ENCODE measurements around the gene ZMYND11. TPM values are rescaled to one million over a fixed set of nuclear protein-coding genes. Genes with fewer than 3 reads are reported as not detected.

Gene ZMYND11
- total RNA-seq, 1 donor from 2014 or later: 68.0 TPM

DNA sequence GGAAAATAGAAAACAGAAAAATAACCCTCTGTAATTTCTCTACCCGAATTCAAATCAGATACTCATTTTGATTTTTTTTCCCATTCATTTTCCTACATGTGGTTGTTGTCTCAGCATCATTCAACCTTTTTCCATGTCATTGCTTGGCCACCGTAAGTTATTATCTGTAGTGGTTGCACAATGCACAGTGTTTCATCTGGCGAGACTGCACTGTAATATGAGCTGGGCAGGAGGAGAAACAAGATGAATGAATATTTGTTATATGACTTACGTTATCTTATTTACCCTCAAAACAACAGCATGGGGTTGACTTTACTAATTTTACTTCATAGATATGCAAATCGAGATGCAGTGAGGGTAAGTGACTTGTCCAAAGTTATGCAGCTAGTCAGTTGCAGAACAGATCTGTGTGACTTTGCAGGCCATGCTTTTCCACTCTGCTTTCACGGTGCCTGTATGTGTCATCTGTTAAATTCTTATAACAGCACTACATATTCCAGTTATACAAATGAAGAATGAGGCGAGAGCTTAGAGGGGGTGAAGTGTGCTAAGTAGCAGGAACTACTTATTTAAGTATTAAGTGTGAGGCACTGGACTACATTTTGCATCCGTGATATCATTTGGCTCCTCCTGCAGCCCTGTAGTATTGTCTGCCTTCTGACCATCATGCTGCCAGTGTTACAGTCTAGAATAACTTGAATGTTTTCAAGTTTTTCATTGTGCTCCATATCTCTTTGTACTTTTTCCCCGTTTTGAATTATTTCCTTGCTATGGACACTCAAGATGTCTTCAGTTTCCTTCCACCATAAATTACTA is 56.7 kb downstream of the ZMYND11 start:
- no peak for DNase-seq (ENCODE audit: low spot score)

DNA sequence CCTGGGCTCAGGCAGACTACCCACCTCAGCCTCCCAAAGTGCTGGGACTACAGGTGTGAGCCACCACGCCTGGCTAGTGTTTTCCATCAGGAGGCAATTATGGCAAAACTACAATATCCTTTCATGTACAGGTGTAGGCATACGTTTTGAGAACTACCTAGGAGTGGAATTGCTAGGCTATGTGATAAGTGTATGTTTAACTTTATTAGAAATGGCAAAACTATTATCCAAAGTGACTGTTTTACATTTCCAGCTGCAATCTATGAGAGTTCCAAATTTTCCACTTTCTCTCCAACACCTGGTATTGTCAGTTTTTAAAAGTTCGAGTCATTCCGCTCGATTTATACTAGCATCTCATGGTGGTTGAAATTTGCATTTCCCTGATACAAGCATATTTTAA is 59.0 kb downstream of the ZMYND11 start:
- DNase-seq (ENCODE audit: low spot score): no peak

- DNase-seq (ENCODE audit: low spot score): no peak
Observed at GRCh38 chr10:200405-200804, 65.2 kb downstream of the ZMYND11 start.

GRCh38 chr10:201328-201771 is 66.1 kb downstream of the ZMYND11 start:
- DNase-seq (ENCODE audit: low spot score): no peak

DNA sequence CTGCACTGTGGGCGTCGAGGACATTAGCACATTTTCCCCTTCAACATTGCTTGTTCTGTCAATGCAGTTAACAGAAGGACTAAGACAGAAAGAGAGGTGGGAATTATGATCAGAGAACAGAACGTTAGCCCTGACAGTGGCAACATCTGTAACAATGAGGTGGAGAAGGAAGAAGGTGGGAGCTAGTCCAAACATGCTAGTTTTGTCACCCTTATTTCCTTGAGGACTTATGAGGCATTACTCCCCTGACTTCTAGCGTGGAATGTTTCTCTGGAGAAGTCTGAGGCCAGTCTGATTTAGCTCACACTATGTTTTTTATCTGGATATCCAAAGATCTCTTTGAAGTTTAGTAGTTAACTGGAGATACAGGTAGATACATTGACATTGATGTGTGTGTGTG is 73.4 kb downstream of the ZMYND11 start:
- DNase-seq (ENCODE audit: low spot score): no peak

- DNase-seq (ENCODE audit: low spot score): no peak
Observed at GRCh38 chr10:209357-209756, 74.1 kb downstream of the ZMYND11 start.

DNA sequence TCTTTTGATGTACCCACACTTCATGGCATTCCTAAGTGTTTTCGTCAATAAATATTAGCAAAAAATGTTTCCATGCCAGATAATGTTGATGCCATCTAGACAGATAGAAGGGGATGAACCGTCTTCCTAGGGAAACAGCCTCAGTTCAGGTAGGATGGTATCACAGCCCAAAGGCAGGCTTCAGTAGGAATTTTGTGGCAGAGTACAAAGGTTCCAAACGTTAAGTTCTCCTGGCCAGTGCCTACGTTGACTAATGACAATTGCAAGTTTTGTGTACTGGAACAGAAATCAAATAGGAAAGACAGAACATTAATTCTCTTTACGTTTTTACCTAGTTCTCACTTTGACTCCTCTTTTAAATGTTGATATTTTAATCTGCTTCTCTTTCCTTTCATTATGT is 75.0 kb downstream of the ZMYND11 start:
- no peak for DNase-seq (ENCODE audit: low spot score)

- DNase-seq (ENCODE audit: low spot score): no peak
Observed at GRCh38 chr10:215444-215843, 80.2 kb downstream of the ZMYND11 start.

DNA sequence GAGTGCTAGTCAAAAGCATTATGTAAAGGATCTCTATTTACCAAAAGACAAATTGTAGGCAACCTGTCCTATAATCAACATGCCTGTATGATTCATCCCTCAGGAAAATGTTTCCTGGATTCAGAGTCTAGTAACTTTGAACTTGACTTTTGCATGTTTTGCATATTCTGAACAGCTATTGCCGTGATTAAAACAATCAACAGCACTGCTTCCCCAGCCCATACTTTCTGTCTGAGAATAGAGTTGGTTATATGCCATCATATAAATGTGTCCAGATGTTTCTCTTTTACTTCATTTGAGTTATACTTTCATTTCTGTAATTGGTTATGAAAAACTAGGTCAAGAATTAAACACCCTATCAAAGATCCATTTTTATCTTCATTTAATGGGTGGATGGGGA is 83.5 kb downstream of the ZMYND11 start:
- no peak for DNase-seq (ENCODE audit: low spot score)

GRCh38 chr10:219731-220472 is 84.6 kb downstream of the ZMYND11 start:
- DNase-seq (ENCODE audit: low spot score): no peak

- no peak for DNase-seq (ENCODE audit: low spot score)
Observed at GRCh38 chr10:224571-224970, 89.3 kb downstream of the ZMYND11 start.

- no peak for DNase-seq (ENCODE audit: low spot score)
Observed at GRCh38 chr10:226018-226417, 90.8 kb downstream of the ZMYND11 start.

GRCh38 chr10:227014-227413 is 91.8 kb downstream of the ZMYND11 start:
- no peak for DNase-seq (ENCODE audit: low spot score)

GRCh38 chr10:228366-228765 is 93.1 kb downstream of the ZMYND11 start:
- no peak for DNase-seq (ENCODE audit: low spot score)

DNA sequence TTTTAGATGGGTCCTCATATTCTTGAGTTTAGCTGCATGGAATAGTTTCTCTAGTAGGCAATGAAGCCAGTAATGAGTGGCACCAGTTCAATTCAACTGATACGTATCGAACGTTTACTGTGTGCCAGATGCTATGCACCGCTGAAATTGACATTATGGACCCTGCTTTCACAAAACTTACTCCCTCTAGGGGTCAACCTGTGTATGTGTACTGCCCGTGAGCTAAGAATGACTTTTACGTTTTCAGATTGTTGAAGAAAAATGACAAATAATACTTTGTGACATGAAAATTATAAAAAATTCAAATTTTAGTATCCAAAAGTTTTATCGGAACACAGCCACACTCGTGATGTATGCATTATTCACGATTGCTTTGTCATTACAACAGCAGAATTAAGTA is 95.5 kb downstream of the ZMYND11 start:
- no peak for DNase-seq (ENCODE audit: low spot score)

GRCh38 chr10:232061-232460 is 96.8 kb downstream of the ZMYND11 start:
- no peak for DNase-seq (ENCODE audit: low spot score)

DNA sequence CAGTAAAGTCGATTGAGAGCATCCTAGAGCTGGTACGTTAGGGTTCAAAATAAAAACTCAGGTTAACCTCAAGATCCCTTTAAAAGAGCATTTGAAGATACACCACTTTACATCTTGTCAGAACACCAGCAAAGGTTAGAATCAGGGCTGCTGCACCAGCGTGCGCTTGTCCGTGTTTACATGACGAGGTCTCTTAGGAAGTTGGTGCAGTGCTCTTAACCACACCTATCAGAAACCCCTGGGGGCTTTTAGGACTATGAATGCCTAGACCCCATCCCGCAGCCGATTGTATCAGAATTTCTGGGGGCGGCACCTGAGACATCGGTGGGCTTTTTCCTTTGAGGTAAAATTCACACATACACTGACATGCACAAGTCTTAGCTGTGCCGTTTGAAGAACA is 97.6 kb downstream of the ZMYND11 start:
- DNase-seq (ENCODE audit: low spot score): no peak

DNA sequence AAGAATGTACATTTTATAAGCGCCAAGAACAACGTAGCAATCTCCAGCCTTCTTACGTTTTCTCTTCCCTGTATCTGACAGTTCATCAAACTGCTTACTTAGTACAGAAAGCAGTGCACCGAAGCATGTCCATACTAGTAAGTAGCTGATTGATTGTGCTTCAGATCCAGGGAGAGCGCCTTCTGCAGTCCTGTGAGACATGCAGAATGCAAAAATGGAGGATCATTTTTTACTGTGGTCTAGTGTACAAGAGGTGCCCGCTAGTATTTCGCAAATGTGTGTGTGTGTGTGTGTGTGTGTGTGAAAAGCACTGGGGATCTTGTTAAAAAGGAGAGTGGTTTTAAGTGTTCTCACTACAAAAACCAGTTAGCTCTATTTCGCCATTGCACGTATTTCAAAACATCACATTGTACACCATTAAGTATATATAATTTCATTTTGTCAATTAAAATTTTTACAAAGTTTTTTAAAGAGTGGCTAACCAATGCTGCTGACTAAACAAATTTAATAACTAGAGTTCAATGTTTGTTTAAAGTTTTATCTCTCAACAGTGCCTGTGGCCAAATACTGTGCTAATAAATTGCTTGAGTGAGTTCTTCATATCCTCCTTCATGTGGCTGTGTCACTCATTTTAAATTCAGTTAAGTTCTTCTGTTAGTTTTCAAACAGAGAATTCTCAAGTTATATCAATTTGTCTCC is 99.6 kb downstream of the ZMYND11 start:
- no peak for DNase-seq (ENCODE audit: low spot score)

- DNase-seq (ENCODE audit: low spot score): no peak
Observed at GRCh38 chr10:235915-236314, 100.7 kb downstream of the ZMYND11 start.

- no peak for DNase-seq (ENCODE audit: low spot score)
Observed at GRCh38 chr10:239109-239508, 103.9 kb downstream of the ZMYND11 start.

- no peak for DNase-seq (ENCODE audit: low spot score)
Observed at GRCh38 chr10:241451-241850, 106.2 kb downstream of the ZMYND11 start.
